ENCODE measurements around the gene OR8B3.

DNA sequence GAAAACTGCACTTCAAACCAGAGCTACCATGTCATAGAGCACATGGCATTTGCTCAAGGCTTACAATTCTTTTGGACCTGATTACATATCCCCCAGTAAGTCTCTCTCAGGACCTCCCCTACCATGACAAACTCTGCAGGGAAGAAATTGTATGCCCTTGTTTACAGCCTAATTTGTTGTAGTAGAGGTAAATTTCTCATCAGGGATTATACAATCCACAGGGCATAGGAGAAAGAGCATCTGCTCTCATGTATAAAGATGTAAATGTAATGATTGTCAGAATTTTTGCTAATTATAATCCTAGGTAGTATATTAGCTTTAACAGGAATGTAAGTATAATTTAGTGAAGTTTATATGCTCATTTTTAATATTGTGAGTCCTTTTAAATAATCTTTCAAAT lies at the start of gene OR8B3:
- TF ChIP-seq, protein P1, sequence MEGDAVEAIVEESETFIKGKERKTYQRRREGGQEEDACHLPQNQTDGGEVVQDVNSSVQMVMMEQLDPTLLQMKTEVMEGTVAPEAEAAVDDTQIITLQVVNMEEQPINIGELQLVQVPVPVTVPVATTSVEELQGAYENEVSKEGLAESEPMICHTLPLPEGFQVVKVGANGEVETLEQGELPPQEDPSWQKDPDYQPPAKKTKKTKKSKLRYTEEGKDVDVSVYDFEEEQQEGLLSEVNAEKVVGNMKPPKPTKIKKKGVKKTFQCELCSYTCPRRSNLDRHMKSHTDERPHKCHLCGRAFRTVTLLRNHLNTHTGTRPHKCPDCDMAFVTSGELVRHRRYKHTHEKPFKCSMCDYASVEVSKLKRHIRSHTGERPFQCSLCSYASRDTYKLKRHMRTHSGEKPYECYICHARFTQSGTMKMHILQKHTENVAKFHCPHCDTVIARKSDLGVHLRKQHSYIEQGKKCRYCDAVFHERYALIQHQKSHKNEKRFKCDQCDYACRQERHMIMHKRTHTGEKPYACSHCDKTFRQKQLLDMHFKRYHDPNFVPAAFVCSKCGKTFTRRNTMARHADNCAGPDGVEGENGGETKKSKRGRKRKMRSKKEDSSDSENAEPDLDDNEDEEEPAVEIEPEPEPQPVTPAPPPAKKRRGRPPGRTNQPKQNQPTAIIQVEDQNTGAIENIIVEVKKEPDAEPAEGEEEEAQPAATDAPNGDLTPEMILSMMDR (IDR thresholded peaks at IDR 0.05; ENCODE audit: low read length): no peak
- TF ChIP-seq EZH2 (optimal IDR thresholded peaks at IDR 0.05; ENCODE audit: low read depth, low read length): no peak
- TF ChIP-seq EZH2phosphoT487 (IDR thresholded peaks at IDR 0.05; ENCODE audit: low read length): no peak
